HepG2 (cell line): Measurements from ENCODE around the gene IL24. TPM values are rescaled to one million over a fixed set of nuclear protein-coding genes. Genes with fewer than 3 reads are reported as not detected.

Source experiments
- ATAC-seq: fragments of 200-7000 bp; cut with Tn5 transposase; 3 replicates; pipeline ENCODE4 v1.9.1; 2020; ENCODE audit warnings: mild to moderate bottlenecking, moderate library complexity
- BruUV-seq: library from RNA; stranded (reverse); fragments of 400-500 nt; replicated peaks from 2 replicates; lab custom pipeline; 2021; lab: Mats Ljungman, UMichigan
- CTCF ChIA-PET: fragments of 300-600 bp; formaldehyde crosslinking; extraction: SDS; loops from one replicate; lab custom pipeline; 2021; ENCODE audit warnings: low total read pairs, inconsistent platforms, low intra/inter-chr PET ratio; lab: Yijun Ruan, JAX
- POLR2A ChIA-PET: fragments of 350-600 bp; sonication (Branson Sonifier 250); formaldehyde crosslinking; loops from one replicate; lab custom pipeline; 2020; ENCODE audit warnings: antibody characterized with exemption, inconsistent platforms; lab: Yijun Ruan, JAX
- DNase-seq: peaks from one replicate; pipeline ENCODE4 v3.0.0-alpha.2; 2015; ENCODE audit warnings: low spot score
- FAIRE-seq: peaks from 3 replicates; lab custom pipeline; 2011; peaks lifted over from hg19 to GRCh38; lab: Jason Lieb, UNC
- H2AFZ ChIP-seq: one replicate; pipeline ENCODE4 v1.6.1; 2011; ENCODE audit warnings: low read length, inconsistent platforms
- H3K27ac ChIP-seq: fragments of 300-600 bp; 3 replicates; pipeline ENCODE4 v1.8.0; 2011; ENCODE audit warnings: mixed run types, mild to moderate bottlenecking, mixed read lengths, low read length, inconsistent platforms; ENCODE audit not compliant: insufficient read depth; ENCODE audit errors: extremely low read length
- H3K27me3 ChIP-seq, 2 experiments: fragments of 200-600 bp in 1 of 2; 2 replicates in 1 of 2; 3 replicates in 1 of 2; pipeline versions ENCODE4 v1.6.0 to v1.8.0; 2011; ENCODE audit warnings: low read length in 2 of 2, mild to moderate bottlenecking in 2 of 2, moderate library complexity in 2 of 2, inconsistent platforms in 1 of 2; ENCODE audit not compliant: insufficient read depth in 2 of 2, control insufficient read depth in 1 of 2
- H3K36me3 ChIP-seq, 2 experiments: fragments of 200-600 bp in 1 of 2; replicated peaks in 1 of 2; 2 replicates in 1 of 2; 3 replicates in 1 of 2; pipeline versions ENCODE4 v1.5.1 to v1.8.0; 2011; ENCODE audit warnings: low read length in 2 of 2, inconsistent platforms in 1 of 2; ENCODE audit not compliant: insufficient read depth in 2 of 2, control insufficient read depth in 1 of 2
- H3K4me1 ChIP-seq: 2 replicates; pipeline ENCODE4 v1.5.1; 2012; ENCODE audit warnings: low read length, inconsistent platforms; ENCODE audit not compliant: insufficient read depth
- H3K4me2 ChIP-seq: 2 replicates; pipeline ENCODE4 v1.6.0; 2011; ENCODE audit warnings: low read depth, low read length, inconsistent platforms
- H3K4me3 ChIP-seq, 3 experiments: fragments of 200-600 bp in 1 of 3; sonication (generic), shearing (Covaris generic) in 1 of 3; replicated peaks in 1 of 3; 2 replicates each; pipeline ENCODE4 v1.5.1; 2011 to 2016; ENCODE audit warnings: low read length in 3 of 3, inconsistent platforms in 2 of 3, low read depth in 2 of 3, mild to moderate bottlenecking in 2 of 3, control low read depth in 1 of 3, mixed read lengths in 1 of 3; ENCODE audit not compliant: insufficient read depth in 1 of 3
- H3K79me2 ChIP-seq: one replicate; pipeline ENCODE4 v1.6.1; 2011; ENCODE audit warnings: low read length, inconsistent platforms; ENCODE audit not compliant: insufficient read depth
- H3K9ac ChIP-seq: 2 replicates; pipeline ENCODE4 v1.6.0; 2011; ENCODE audit warnings: mild to moderate bottlenecking, low read depth, low read length, inconsistent platforms; ENCODE audit not compliant: insufficient read depth
- H3K9me3 ChIP-seq: 2 replicates; pipeline ENCODE4 v1.5.1; 2012; ENCODE audit warnings: mild to moderate bottlenecking, low read length
- H4K20me1 ChIP-seq: 2 replicates; pipeline ENCODE4 v1.6.0; 2011; ENCODE audit warnings: inconsistent platforms, mild to moderate bottlenecking, low read length, moderate library complexity; ENCODE audit not compliant: insufficient read depth
- KLF15 ChIP-seq: sonication (generic); formaldehyde crosslinking; IDR thresholded peaks from 2 replicates; pipeline ENCODE4 v1.8.1; 2023; ENCODE audit warnings: borderline replicate concordance, mild to moderate bottlenecking, inconsistent platforms, missing genetic modification reagents, mixed read lengths
- ZNF354B ChIP-seq: sonication (generic); formaldehyde crosslinking; IDR thresholded peaks from 2 replicates; pipeline ENCODE4 v1.8.0; 2022; ENCODE audit warnings: mild to moderate bottlenecking, missing genetic modification reagents
- ZNF780A ChIP-seq: sonication (generic); formaldehyde crosslinking; IDR thresholded peaks from 2 replicates; pipeline ENCODE4 v1.8.0; 2022; ENCODE audit warnings: mild to moderate bottlenecking, missing genetic modification reagents, moderate library complexity
- WGBS: methylation state at CpG from one replicate; pipeline ENCODE4 v1.1.6; 2017; ENCODE audit warnings: low lambda C conversion rate; 5-methylcytosine and 5-hydroxymethylcytosine counted together
- in situ Hi-C: cut with HindIII; loops from 2 replicates; pipeline ENCODE4 v1.10.0; 2017; ENCODE audit warnings: low pct_unique_long_range_greater_than_20kb; ENCODE audit not compliant: extremely low pct_ligation_motif_present
- intact Hi-C: fragments of 100-400 bp; cut with micrococcal nuclease; formaldehyde crosslinking; loops from one replicate; pipeline ENCODE4 v1.10.0; 2022; ENCODE audit not compliant: unreplicated experiment
- polyA plus RNA-seq, 8 experiments: library from polyadenylated mRNA; depleted of rRNA in 3 of 8; stranded (reverse) in 7 of 8; unstranded in 1 of 8; fragments of >200 nt; fragmentation: Illumina TruSeq in 4 of 8; extraction: Trizol in 4 of 8; gene quantifications; 2 replicates each; pipeline versions ENCODE4 v1.2.1 to v1.2.3, GENCODE V29; 2011 to 2016; ENCODE audit warnings: low read depth in 4 of 8, missing spikeins in 1 of 8, mixed read lengths in 1 of 8; ENCODE audit not compliant: insufficient read depth in 1 of 8
- total RNA-seq, 5 experiments: library from RNA; depleted of rRNA; stranded (reverse); fragments of >200 nt; fragmentation: Illumina TruSeq; extraction: Trizol; gene quantifications; 2 replicates each; pipeline ENCODE4 v1.2.3, GENCODE V29; 2016; ENCODE audit warnings: low read depth in 1 of 5
- TF ChIP-seq, protein P1 (sequence below): sonication (generic); formaldehyde crosslinking; IDR thresholded peaks from 2 replicates; pipeline ENCODE4 v1.5.0; 2020; ENCODE audit warnings: mild to moderate bottlenecking, missing genetic modification reagents
- TF ChIP-seq, protein P2 (sequence below): sonication (generic); formaldehyde crosslinking; IDR thresholded peaks from 2 replicates; pipeline ENCODE4 v1.9.0; 2022; ENCODE audit warnings: missing genetic modification reagents, mild to moderate bottlenecking, borderline replicate concordance

The IL24 gene
- total and polyA plus RNA-seq, 2 of the 13 experiments (the other 11 are each of a cell fraction or from before 2014, with no cell fraction given) = not detected

DNA sequence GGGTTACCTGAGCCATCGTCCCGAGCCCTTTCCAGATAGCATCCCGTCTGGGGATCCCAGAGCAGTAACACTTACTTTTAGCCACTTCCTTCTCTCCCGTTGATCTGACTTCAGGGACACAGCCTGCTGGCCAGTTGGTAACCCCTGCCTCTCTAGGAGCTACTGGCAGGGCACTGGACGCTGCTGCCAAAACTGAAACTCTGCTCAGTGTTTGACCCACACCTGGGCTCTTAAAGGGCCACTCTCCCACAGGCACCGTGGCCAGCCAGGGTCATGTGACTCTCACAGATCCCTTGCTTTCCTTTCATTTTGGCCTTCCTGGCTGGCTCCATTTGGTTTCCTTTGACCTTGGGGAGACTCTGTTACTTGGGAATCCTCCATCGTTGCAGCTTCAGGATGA lies 49.0 kb downstream of the IL24 start, which contains the start of gene PIGR:
Gene PIGR (minus strand): TSS at position 206 of the 400 bp plus-strand sequence. CDS start 5,935 bp downstream, outside the sequence.
- ChIA-PET POLR2A (no interaction called here), CTCF (no interaction called here)
- no peaks in the 10 kb centered on the region for H4K20me1 ChIP-seq
- H3K4me2 ChIP-seq = no peak within 1 kb of the TSS
- no peak within 1 kb of the TSS for H3K27ac ChIP-seq
- FAIRE-seq = no peak
- no peak for ATAC-seq
- H3K9me3 ChIP-seq = 0 out of 2 replicates have a peak, but pooled peaks cover 7% of the 10 kb centered on the region
- H3K4me3 ChIP-seq = no peak within 1 kb of the TSS
- no peak for TF ChIP-seq ZNF354B (CRISPR knock-in tag)
- TF ChIP-seq ZNF780A = no peak
- TF ChIP-seq, protein P1, sequence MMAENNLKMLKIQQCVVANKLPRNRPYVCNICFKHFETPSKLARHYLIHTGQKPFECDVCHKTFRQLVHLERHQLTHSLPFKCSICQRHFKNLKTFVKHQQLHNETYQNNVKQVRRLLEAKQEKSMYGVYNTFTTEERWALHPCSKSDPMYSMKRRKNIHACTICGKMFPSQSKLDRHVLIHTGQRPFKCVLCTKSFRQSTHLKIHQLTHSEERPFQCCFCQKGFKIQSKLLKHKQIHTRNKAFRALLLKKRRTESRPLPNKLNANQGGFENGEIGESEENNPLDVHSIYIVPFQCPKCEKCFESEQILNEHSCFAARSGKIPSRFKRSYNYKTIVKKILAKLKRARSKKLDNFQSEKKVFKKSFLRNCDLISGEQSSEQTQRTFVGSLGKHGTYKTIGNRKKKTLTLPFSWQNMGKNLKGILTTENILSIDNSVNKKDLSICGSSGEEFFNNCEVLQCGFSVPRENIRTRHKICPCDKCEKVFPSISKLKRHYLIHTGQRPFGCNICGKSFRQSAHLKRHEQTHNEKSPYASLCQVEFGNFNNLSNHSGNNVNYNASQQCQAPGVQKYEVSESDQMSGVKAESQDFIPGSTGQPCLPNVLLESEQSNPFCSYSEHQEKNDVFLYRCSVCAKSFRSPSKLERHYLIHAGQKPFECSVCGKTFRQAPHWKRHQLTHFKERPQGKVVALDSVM (CRISPR knock-in tag) = no peak
- TF ChIP-seq KLF15 (CRISPR knock-in tag) = no peak
- TF ChIP-seq, protein P2, sequence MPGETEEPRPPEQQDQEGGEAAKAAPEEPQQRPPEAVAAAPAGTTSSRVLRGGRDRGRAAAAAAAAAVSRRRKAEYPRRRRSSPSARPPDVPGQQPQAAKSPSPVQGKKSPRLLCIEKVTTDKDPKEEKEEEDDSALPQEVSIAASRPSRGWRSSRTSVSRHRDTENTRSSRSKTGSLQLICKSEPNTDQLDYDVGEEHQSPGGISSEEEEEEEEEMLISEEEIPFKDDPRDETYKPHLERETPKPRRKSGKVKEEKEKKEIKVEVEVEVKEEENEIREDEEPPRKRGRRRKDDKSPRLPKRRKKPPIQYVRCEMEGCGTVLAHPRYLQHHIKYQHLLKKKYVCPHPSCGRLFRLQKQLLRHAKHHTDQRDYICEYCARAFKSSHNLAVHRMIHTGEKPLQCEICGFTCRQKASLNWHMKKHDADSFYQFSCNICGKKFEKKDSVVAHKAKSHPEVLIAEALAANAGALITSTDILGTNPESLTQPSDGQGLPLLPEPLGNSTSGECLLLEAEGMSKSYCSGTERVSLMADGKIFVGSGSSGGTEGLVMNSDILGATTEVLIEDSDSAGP = peak; percentile 58
- no peak for DNase-seq
- no peaks in the 10 kb centered on the region for H3K79me2 ChIP-seq
- intact Hi-C loops = no loop called here
- no TSS peak for BruUV-seq
- in situ Hi-C loops = no loop called here
- 55% methylated on average over 7 of the region's 7 CpGs for WGBS
- H2AFZ ChIP-seq = no peak within 1 kb of the TSS
- H3K36me3 ChIP-seq = no peaks in the 10 kb centered on the region
- H3K9ac ChIP-seq = no peak within 1 kb of the TSS
- H3K4me1 ChIP-seq = peaks cover 42% of the 10 kb centered on the region
- H3K27me3 ChIP-seq = no peaks in the 10 kb centered on the region; a peak in 2 of 5 replicates
